HL-60/S4 treated with retinoic acid at 250 ng/mL for 4 days and 3 days (cell line): ENCODE results near the gene SLC38A4.
"Not testable (repeated sequence)": the region's sequence is repeated elsewhere in the genome, so short reads cannot be mapped to it uniquely, and the experiment has no call there.

Experiments
- in situ Hi-C: fragments of 300-500 bp; cut with MboI; formaldehyde crosslinking; loops from 2 replicates; pipeline ENCODE4 v1.7.0; 2022; ENCODE audit warnings: low sequenced_read_pairs

The SLC38A4 gene, protein sequence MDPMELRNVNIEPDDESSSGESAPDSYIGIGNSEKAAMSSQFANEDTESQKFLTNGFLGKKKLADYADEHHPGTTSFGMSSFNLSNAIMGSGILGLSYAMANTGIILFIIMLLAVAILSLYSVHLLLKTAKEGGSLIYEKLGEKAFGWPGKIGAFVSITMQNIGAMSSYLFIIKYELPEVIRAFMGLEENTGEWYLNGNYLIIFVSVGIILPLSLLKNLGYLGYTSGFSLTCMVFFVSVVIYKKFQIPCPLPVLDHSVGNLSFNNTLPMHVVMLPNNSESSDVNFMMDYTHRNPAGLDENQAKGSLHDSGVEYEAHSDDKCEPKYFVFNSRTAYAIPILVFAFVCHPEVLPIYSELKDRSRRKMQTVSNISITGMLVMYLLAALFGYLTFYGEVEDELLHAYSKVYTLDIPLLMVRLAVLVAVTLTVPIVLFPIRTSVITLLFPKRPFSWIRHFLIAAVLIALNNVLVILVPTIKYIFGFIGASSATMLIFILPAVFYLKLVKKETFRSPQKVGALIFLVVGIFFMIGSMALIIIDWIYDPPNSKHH

DNA sequence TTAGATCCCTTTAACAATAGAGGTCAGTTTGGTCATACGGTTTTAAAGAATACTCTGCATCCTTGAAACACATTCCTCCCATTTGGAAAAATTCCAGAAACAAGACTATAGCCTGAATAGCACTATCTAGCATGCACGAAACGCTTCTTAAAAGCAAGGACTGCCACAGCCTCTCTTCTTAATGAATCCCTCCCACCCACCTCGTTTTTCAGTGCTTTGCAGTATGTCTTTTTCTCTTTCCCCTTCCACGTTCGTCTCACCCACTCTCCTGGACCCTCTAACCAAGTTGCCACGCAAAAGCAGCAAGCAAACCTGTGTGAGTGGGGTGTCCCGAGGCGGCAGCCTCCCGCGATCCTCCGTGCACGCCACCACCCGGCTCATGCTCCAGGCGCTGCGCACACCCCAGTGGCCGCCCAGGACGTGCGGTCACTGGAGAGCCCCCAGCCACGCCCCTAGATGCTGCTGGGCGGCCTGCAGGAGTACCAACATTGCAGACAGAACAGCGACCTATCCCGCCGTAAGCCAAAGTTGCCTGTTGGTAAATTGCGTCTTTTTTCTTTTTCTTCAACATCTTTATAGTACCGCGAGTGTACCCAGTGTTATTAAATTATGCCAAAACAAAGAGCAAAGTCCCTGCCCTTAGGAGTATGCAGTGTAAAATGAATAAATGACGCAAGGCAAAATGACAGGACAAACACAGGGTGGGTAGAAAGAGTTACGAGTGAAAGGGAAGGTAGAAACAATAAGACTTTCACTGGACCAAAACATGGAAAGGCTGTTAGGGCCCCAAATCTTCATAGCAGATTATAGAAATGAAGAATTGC, at the start of gene SLC38A4:
Gene SLC38A4 (minus strand): TSS at position 407 of the 824 bp plus-strand sequence. CDS start 32,926 bp downstream, outside the sequence.
- in situ Hi-C loops, result no loop called here

- in situ Hi-C loops, result no loop called here
These were observed 49.3 kb upstream of the SLC38A4 start for GRCh38 chr12:46875095-46875494.

GRCh38 chr12:46874642-46875041, 48.8 kb upstream of the SLC38A4 start:
- in situ Hi-C loops, result no loop called here

- in situ Hi-C loops, result no loop called here
These were observed 46.3 kb upstream of the SLC38A4 start for GRCh38 chr12:46872135-46872534.

DNA sequence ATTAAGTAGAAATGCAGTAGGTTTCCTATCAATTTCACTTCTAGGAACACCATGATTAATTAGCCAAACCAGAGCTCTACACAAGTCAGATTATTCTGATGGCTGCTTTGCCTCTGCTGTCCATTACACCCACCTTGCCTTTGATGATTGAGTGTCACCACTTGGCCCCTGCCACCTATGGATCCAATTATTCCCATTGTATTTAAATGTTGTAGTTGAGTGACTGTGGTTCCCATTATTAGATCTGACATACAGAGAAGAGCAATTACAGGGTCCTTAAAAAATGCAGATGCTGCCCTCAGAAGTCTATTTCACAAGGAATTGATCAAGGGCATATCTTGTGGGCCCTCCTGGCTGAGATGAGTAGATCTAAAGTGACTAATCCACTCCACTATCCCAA, 39.5 kb upstream of the SLC38A4 start:
- in situ Hi-C loops, result no loop called here

DNA sequence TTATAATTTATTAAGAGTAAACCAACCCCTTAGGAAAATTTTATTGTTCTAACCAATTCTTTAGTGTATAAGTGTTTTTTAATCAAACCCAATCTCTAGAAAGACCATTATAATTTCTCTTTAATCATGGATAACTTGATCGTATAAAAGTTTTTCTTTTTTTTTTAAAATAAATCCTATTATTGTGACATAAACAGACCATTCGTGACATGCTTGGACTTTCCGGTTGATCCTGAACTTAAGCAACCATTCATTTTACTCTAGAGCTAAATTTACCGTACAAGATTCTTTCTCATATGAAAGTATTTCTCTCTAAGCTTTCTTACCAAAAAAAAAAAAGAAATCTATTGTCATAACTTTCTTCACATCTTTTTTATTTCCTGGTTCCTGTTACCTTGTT, 32.6 kb upstream of the SLC38A4 start:
- in situ Hi-C loops, result no loop called here

GRCh38 chr12:46857486-46857885, 31.7 kb upstream of the SLC38A4 start:
- in situ Hi-C loops, result no loop called here

- in situ Hi-C loops, result no loop called here
These were observed 30.0 kb upstream of the SLC38A4 start for GRCh38 chr12:46855760-46856159.

- in situ Hi-C loops, result not testable (repeated sequence)
These were observed 28.4 kb upstream of the SLC38A4 start for GRCh38 chr12:46854188-46854587.

- in situ Hi-C loops, result not testable (repeated sequence)
These were observed 23.0 kb upstream of the SLC38A4 start for GRCh38 chr12:46848792-46849191.

- in situ Hi-C loops, result no loop called here
These were observed 21.2 kb upstream of the SLC38A4 start for GRCh38 chr12:46847001-46847400.

GRCh38 chr12:46843811-46844210, 18.0 kb upstream of the SLC38A4 start:
- in situ Hi-C loops, result no loop called here

- in situ Hi-C loops, result no loop called here
These were observed 16.1 kb upstream of the SLC38A4 start for GRCh38 chr12:46841891-46842290.

- in situ Hi-C loops, result no loop called here
These were observed 14.2 kb upstream of the SLC38A4 start for GRCh38 chr12:46839964-46840363.

GRCh38 chr12:46839232-46839631, 13.4 kb upstream of the SLC38A4 start:
- in situ Hi-C loops, result no loop called here

- in situ Hi-C loops, result no loop called here
These were observed 10.0 kb upstream of the SLC38A4 start for GRCh38 chr12:46835785-46836184.

DNA sequence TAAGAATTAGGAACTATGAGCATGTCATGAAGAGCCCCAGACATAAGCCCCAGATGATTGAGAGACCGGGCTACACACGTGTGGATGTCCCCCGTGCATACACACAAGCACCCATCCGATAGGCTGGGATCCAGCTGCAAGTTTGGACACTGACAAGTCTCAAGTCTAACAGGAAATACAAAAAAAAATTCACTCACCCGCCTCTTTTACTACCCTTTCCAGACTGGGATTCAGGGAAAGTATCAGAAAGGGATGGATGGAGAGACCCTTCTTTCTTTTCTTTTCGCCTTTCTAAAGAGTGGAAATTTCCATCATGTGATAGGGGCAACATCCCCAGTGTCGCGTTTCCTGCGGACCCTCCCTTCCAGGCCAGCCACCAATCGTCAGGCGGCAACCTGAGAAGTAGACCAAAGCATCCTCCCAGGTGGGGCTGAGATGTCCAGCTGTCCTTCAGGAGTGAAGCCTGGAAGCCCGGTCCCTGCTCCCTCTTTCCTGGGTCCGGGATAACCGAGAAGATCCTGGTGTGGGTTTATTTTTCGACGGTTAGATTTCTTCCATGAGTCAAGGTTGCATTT, 6.4 kb upstream of the SLC38A4 start:
- in situ Hi-C loops, result no loop called here

- in situ Hi-C loops, result no loop called here
These were observed 5.7 kb upstream of the SLC38A4 start for GRCh38 chr12:46831335-46832129.

DNA sequence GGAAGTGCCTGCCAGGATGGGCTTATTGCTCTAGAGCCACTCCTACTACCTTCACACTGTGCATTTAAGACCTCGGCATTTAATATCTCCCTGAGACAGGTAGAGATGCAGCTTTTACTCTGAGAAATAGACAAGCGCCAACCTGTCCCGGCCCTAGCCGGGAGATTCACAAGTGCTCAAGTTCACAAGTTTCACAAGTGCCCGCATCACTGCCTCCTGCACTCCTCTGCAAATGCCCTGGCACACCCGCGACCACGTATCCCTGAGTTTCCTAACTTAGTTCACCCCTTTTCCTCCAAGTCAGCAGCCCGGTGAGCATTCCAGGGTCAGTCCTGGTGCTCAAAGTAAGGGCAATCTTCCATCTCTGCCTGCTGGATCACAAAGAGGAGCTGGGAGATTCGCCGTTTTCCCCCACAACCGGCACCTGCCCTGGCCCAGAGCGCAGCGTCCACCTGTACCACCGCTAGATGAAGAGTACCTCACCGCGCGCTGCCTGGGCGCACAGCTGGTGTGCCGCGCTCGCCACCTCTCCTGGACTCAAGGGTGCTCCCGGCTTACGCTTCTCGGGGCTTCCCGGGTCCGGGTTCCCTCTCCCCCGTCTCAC, 5.0 kb upstream of the SLC38A4 start:
- in situ Hi-C loops, result no loop called here

DNA sequence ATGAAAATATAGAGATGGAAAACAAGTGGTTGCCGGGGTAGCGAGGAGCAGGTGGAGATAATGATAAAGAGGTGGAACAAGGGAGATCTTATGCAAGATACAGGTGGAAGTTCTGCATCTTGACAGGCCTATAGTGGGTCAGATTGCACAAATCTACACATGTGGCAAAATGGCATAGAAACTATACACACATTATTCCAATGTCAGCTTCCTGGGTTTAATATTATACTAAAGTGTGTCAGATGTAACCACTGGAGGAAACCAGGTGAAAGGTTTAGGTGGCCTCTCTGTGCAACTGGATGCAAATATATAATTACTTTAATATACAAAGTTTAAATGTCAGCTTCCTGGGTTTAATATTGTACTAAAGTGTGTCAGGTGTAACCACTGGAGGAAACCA, 1.1 kb downstream of the SLC38A4 start:
- in situ Hi-C loops, result no loop called here
